ENCODE data around the gene TAAR9. TPM values are rescaled to one million over a fixed set of nuclear protein-coding genes. Genes with fewer than 3 reads are reported as not detected.

TAAR9 gene
- total and polyA plus RNA-seq, 7 donors: not detected

GRCh38 chr6:132491303-132491702, 46.8 kb upstream of the TAAR9 start:
- DNase-seq (peak in 1 of 2 donors; percentile 33), ATAC-seq (peak in 1 of 4 donors; percentile 33)
- 77 to 85% (median 78%) methylated on average over 5 of the region's 5 CpGs for WGBS, 3 donors

DNA sequence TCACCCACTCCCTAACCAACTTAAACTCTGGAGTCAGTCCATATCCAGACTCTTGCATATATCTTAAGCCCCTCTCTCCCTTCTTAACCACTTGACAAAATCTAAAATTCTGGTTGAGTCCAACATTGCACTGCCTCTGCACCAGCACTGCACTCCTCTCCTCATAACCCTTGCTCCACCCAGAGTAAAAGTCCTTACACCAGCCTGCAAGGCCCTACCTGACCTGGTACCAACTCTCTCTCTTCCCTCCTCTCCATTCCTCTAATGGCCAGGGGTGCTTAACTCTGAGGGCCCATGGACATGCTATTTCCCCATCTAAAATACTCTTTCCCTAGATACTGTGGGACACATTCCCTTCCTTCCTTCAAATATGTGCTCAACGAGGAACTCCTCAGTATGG, 46.2 kb upstream of the TAAR9 start:
- Histone ChIP-seq H3K27me3 (ENCODE audit: insufficient read depth in 3 of 3, low read length in 2 of 3) (no peaks in the 10 kb centered on the region), H3K9me3 (no peaks in the 10 kb centered on the region), H3K4me3 (no peak overlapping the region), H3K4me1 (peaks cover 23% of the 10 kb centered on the region), H3K27ac (no peak overlapping the region), H3K36me3 (ENCODE audit: insufficient read depth in 1 of 2, low read depth in 1 of 2) (peaks cover 0 to under 1% of the 10 kb centered on the region in 2 donors)
- TF ChIP-seq CTCF (IDR thresholded peaks at IDR 0.05): no peak
- WGBS, 3 donors: 78 to 84% (median 83%) methylated on average over 1 of the region's 1 CpG
- ATAC-seq: no peak
- intact Hi-C loops (cut with DNase I): no loop called here
- no peak for DNase-seq

More at GRCh38 chr6:132491303-132491702, 46.8 kb upstream of the TAAR9 start:
- Histone ChIP-seq H3K27ac (no peak overlapping the region), H3K4me1 (peaks cover 23% of the 10 kb centered on the region), H3K4me3 (no peak overlapping the region), H3K36me3 (ENCODE audit: insufficient read depth in 1 of 2, low read depth in 1 of 2) (no peaks in the 10 kb centered on the region), H3K9me3 (no peaks in the 10 kb centered on the region), H3K27me3 (ENCODE audit: insufficient read depth in 3 of 3, low read length in 2 of 3) (no peaks in the 10 kb centered on the region)
- intact Hi-C loops (cut with DNase I): no loop called here
- TF ChIP-seq CTCF (IDR thresholded peaks at IDR 0.05): no peak

DNA sequence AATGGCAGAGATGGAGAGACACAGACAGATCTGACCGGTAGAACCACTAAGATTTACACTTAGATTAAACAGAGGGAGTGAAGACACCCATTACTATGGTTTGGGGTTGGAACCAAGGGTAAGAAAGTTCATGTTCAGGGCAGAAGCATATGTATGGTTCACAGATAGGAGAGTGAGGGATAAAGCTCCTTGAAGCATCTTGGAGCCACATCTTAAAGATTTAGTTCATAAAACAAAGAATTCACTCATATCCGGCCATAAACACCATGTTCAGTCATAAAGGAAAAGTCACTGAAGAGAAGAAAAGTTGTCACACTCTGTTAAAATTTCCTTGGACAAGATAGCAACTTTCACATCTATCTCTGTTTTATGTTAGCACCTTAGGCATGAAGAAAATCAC, 43.1 kb upstream of the TAAR9 start:
- intact Hi-C loops (cut with DNase I): no loop called here
- WGBS, 3 donors: 83 to 96% (median 93%) methylated on average over 2 of the region's 2 CpGs
- ATAC-seq (no peak), DNase-seq (no peak)
- no peak overlapping the region for H3K27ac ChIP-seq
- H3K4me3 ChIP-seq: no peak overlapping the region
- H3K27me3 ChIP-seq (ENCODE audit: insufficient read depth in 3 of 3, low read length in 2 of 3): no peaks in the 10 kb centered on the region
- no peak for TF ChIP-seq CTCF (IDR thresholded peaks at IDR 0.05)
- peaks cover 8 to 27% of the 10 kb centered on the region in 2 donors for H3K36me3 ChIP-seq (ENCODE audit: insufficient read depth in 1 of 2, low read depth in 1 of 2)
- H3K9me3 ChIP-seq: no peaks in the 10 kb centered on the region
- H3K4me1 ChIP-seq: peaks cover 17% of the 10 kb centered on the region

DNA sequence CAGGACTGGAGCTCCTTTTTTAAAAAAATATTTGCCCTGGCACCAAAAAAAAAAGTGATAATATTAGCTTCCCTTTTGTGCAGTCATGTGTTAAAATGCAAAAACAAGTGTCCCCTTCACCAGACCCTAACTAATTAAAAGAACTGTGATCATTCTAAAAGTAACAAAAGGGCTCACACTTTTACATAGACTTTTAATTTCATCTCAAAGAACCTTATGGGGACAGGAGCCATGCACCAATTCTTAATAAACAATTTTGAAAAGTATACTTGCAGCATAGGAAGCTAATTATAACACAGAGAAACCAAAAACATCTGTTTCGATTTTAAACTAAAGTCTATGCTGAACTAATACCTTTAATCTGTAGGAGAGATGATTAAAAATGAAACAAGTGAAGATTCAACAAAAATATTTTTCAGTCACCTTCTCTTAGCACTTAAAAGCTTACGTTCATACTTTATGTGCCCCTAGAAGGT, 42.4 kb upstream of the TAAR9 start:
- ATAC-seq (no peak), DNase-seq (no peak)
- H3K27ac ChIP-seq: no peak overlapping the region
- intact Hi-C loops (cut with DNase I): no loop called here
- H3K4me1 ChIP-seq: peaks cover 11% of the 10 kb centered on the region
- H3K9me3 ChIP-seq: no peaks in the 10 kb centered on the region
- no peaks in the 10 kb centered on the region for H3K27me3 ChIP-seq (ENCODE audit: insufficient read depth in 3 of 3, low read length in 2 of 3)
- H3K4me3 ChIP-seq: no peak overlapping the region
- no peak for TF ChIP-seq CTCF (IDR thresholded peaks at IDR 0.05)
- WGBS, 3 donors: 53 to 75% (median 55%) methylated on average over 2 of the region's 2 CpGs
- H3K36me3 ChIP-seq (ENCODE audit: insufficient read depth in 1 of 2, low read depth in 1 of 2): peaks cover 8 to 34% of the 10 kb centered on the region in 2 donors

- ATAC-seq (no peak), DNase-seq (no peak)
- no peak overlapping the region for H3K27ac ChIP-seq
- peaks cover 8 to 44% of the 10 kb centered on the region in 2 donors for H3K36me3 ChIP-seq (ENCODE audit: insufficient read depth in 1 of 2, low read depth in 1 of 2)
- no peaks in the 10 kb centered on the region for H3K27me3 ChIP-seq (ENCODE audit: insufficient read depth in 3 of 3, low read length in 2 of 3)
- H3K9me3 ChIP-seq: no peaks in the 10 kb centered on the region
- intact Hi-C loops (cut with DNase I): no loop called here
- no peak for TF ChIP-seq CTCF (IDR thresholded peaks at IDR 0.05)
- H3K4me1 ChIP-seq: peaks cover 5% of the 10 kb centered on the region
- 32 to 52% (median 37%) methylated on average over 4 of the region's 4 CpGs for whole genome bisulfite sequencing, 3 donors
- no peak overlapping the region for H3K4me3 ChIP-seq
Measured at GRCh38 chr6:132496519-132497180, 41.4 kb upstream of the TAAR9 start.
